Myometrial cell (primary cell): ENCODE results near the gene SP110. TPM values are rescaled to one million over a fixed set of nuclear protein-coding genes. Genes with fewer than 3 reads are reported as not detected.

Source experiments
- total RNA-seq: library from RNA; depleted of rRNA; stranded (reverse); fragments of >200 nt; gene quantifications from 2 replicates; pipeline ENCODE4 v1.2.3, GENCODE V29; 2015

The SP110 gene
- 12.6 and 17.9 TPM in 2 replicates for total RNA-seq

DNA sequence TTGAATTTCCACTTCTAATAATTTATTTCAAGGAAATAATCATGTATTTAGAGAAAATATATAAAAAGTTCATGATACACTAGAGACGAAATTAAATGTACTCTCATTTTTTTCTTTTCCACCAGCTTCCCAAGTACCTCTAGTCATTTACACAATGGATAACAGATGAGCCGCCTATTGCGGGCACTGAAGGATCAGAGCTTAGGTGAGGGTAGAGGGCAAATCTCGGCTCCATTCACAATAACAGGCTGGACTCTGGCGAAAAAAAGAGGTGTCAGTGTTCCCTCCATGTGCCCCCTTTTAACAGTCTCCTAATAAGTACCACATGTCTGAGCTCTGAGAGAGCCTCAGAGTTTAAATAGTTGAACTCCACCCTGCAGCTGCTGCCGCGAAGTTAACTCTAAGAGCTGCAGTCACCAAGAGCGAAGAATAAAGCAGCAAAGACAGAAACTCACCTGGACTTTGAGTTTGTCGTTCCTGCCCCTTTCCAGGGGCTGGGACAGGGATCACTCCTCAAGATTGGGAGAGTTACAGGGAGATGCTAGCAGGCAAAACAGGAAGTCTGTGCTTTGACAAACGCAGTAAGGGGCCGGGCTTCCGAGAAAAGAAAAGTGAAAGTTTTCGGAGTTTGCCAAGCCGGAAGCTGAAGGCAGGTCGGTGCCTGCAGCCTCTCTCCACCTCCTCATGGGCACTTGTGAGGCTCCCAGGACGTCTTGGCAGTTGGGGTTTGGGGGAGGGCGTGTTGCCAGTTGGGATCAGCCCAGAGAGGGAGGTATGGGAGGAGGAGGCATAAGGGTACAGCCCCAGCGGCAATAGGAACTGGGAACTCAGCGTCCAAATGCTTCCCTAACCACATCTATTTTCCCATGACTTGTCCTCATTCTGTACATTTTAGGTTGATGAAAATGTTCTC lies at the start of gene SP110:
SP110 (minus strand) TSS at position 566 of the 913 bp plus-strand sequence. CDS start 3,057 bp downstream, outside the sequence.

DNA sequence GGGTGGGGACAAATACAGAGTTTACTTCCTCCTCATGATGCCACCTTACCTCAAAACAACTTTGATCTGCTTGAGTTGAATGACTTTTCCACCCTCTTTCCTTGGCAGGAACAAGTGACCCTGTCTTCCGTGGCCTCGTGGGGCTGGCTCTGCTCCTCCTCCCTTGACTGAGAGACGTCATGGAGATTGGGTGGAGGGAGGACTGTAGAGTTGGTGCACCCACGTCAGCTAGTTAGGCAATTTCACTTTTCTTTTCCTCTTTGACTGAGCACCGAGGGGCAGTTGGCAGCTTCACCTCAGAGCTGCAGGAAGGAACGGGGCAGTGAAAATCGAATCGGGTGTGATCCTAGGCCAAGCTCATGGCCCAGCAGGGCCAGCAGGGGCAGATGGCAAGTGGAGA lies 5.7 kb upstream of the SP110 start, which contains the start of gene SP140:
SP140 (plus strand) TSS at position 251 of the 400 bp plus-strand sequence; CDS start at position 360, 109 bp downstream.

Other genes with a start within 250 kb of the SP110 start
- gene SLC16A14, start 151.1 kb downstream of the SP110 start, total RNA-seq, result 3.5 and 5.2 TPM in 2 replicates
- 1.2 and 1.7 TPM in 2 replicates for gene SP140, start 5.8 kb upstream of the SP110 start, total RNA-seq
- 7.2 and 23.4 TPM in 2 replicates for gene SP140L, start 107.2 kb upstream of the SP110 start, total RNA-seq
- gene SP100, start 196.2 kb upstream of the SP110 start, total RNA-seq, result 68.6 and 77.0 TPM in 2 replicates